WI38 (cell line): ENCODE results near the gene DPP10.

Source experiments
- H3K4me3 ChIP-seq: 2 replicates; pipeline ENCODE4 v1.5.1; 2011; ENCODE audit warnings: low read depth, mild to moderate bottlenecking, control low read depth, low read length
- TF ChIP-seq, protein P1 (sequence below): IDR thresholded peaks from 2 replicates; pipeline ENCODE4 v1.5.1; 2012; ENCODE audit warnings: low read depth, mild to moderate bottlenecking, control low read depth, low read length

Gene DPP10

DNA sequence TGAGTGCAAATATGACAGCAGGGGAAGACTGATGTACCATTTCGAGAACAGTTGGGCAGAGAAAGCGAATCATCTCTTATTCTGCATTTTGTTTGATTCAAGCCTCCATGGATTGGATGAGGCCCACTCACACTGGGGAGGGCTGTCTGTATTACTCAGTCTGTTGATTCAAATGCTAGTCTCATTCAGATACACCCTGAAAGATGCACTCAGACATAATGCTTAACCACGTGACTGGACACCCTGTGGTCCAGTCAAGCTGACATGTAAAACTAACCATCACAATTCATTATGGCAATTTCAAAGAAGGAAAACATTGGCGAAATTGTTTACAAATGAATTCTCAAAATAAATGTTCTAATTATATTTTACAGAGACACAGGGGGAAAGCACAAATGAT is 1210.2 kb downstream of the DPP10 start:
- H3K4me3 ChIP-seq: no peak overlapping the region
- TF ChIP-seq, protein P1, sequence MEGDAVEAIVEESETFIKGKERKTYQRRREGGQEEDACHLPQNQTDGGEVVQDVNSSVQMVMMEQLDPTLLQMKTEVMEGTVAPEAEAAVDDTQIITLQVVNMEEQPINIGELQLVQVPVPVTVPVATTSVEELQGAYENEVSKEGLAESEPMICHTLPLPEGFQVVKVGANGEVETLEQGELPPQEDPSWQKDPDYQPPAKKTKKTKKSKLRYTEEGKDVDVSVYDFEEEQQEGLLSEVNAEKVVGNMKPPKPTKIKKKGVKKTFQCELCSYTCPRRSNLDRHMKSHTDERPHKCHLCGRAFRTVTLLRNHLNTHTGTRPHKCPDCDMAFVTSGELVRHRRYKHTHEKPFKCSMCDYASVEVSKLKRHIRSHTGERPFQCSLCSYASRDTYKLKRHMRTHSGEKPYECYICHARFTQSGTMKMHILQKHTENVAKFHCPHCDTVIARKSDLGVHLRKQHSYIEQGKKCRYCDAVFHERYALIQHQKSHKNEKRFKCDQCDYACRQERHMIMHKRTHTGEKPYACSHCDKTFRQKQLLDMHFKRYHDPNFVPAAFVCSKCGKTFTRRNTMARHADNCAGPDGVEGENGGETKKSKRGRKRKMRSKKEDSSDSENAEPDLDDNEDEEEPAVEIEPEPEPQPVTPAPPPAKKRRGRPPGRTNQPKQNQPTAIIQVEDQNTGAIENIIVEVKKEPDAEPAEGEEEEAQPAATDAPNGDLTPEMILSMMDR: no peak

DNA sequence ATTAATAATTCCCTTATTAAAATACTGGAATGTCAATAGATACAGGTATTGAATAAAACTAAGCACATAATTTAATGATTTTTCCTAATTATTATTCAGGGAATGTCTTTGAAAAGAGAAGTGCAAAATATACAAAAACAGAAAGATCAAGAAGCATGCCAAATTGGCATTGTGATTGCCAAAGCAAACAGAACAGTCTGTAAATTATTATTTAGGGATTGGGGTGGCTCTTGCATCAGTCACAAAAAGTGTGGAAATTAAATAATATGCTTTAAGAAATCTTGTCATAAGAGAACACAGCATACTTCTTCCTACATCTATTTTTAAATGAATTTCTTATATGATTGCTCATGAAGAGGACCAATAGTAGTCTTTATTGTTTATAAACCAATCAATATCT is 1211.9 kb downstream of the DPP10 start:
- TF ChIP-seq, protein P1: no peak
- H3K4me3 ChIP-seq: no peak overlapping the region

DNA sequence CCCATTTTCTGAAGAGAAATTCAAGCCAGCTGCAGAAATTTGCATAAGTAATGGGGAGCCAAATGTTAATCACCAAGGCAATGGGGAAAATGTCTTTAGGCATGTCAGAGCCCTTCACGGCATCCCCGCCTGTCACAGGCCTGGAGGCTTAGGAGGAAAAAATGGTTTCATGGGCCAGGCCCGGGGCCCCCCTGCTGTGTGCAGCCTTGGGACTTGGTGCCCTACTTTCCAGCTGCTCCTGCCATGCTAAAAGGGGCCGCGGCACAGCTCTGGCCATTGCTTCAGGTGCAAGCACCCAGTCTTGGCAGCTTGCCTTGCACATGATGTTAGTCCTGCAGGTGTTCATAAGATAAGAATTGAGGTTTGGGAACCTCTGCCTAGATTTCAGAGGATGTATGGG is 1235.7 kb downstream of the DPP10 start:
- H3K4me3 ChIP-seq: no peak overlapping the region
- TF ChIP-seq, protein P1: no peak

DNA sequence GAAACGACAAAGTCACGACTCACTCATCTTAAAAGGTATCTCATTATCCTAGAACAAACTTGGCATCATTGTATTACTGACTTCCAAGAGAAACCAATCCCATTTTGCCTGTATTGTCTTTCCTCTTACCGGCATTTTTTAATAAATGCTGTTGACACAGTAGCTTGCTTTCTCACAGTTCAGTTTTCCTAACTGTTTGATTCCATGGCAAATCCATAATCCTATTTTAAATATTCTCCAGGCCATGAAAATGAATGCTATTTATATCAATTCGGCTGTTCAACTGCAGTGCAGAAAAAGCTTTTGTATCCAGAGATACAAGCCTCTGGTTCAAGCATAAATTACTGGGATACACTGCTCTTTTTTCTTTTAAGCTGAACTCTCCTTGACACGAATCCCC is 1241.9 kb downstream of the DPP10 start:
- TF ChIP-seq, protein P1: no peak

DNA sequence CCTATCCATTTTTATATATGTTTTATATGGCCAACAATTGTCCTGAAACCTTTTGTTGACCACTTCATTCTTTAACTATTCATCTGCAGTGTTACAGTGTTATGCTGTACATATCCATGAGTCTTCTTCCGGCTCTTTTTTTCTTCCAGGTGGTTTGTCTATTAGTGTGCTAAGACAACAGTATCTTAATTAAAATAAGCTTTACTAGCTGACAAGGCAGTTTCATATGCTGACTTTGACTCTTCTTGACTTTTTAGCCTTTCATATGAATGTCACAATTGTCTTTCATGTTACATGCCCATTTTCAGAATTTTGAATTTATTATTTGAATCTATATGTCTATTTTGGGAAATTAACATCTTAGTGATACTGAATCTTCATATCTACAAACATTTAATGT is 1249.0 kb downstream of the DPP10 start:
- TF ChIP-seq, protein P1: no peak
- no peak overlapping the region for H3K4me3 ChIP-seq

More for the DNA sequence above, 1241.9 kb downstream of the DPP10 start:
- no peak overlapping the region for H3K4me3 ChIP-seq

DNA sequence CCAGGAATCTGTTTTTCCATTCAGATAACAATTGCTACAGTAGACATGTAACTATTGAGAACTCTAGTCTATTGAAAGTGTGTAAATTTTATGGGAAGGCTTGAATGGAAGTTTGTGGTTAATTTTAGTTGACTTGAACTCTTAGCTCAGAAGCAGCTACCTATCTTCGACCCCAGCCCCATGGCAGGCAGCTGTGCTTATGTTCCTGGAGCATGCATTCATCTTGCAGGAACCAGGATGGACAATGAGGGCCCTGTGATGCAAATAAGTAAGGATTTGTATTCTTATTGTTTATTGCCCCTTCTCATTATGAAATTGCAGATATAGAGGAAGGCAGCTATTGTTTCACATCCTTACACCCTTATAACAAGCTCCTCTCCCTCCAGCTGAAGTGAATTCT is 1252.2 kb downstream of the DPP10 start:
- H3K4me3 ChIP-seq: no peak overlapping the region
- TF ChIP-seq, protein P1: no peak

DNA sequence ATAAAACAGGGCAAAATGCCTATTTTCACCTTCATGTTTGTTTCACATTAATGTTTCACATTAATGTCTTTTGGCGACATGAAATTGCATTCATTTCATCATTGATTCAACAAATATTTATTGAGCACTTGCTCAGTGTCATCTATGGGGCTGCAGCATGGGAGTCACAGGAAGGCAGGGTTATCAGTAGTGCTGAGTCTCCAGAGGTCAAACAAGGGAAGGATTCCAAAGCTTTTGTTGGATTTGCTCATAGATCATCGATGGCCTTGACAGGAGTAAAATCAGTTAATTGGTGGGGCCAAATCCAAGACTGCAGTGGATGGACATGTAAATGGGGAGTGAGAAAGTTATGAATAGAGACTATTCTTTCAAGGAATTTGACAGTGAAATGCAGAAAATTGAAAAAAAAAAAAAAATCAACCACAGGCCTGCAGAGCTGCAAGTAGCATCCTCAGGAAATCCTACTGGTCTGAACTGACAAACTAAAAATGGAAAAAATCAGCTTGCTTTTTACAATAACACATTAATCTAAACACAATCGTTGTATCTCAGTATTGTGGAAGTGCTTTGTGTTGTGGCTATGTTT is 1290.8 kb downstream of the DPP10 start:
- TF ChIP-seq, protein P1: no peak
- no peak overlapping the region for H3K4me3 ChIP-seq
